ENCODE results near the gene APOE.
A peak's percentile ranks its signal among the peaks of the same experiment; 100 is the strongest.
"Not testable (repeated sequence)": the region's sequence is repeated elsewhere in the genome, so short reads cannot be mapped to it uniquely, and the experiment has no call there.

The APOE gene

DNA sequence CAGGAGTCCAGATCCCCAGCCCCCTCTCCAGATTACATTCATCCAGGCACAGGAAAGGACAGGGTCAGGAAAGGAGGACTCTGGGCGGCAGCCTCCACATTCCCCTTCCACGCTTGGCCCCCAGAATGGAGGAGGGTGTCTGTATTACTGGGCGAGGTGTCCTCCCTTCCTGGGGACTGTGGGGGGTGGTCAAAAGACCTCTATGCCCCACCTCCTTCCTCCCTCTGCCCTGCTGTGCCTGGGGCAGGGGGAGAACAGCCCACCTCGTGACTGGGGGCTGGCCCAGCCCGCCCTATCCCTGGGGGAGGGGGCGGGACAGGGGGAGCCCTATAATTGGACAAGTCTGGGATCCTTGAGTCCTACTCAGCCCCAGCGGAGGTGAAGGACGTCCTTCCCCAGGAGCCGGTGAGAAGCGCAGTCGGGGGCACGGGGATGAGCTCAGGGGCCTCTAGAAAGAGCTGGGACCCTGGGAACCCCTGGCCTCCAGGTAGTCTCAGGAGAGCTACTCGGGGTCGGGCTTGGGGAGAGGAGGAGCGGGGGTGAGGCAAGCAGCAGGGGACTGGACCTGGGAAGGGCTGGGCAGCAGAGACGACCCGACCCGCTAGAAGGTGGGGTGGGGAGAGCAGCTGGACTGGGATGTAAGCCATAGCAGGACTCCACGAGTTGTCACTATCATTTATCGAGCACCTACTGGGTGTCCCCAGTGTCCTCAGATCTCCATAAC is at the start of gene APOE:
Gene APOE (plus strand): TSS at position 360 of the 724 bp plus-strand sequence. CDS start 829 bp downstream, outside the sequence.
- Histone ChIP-seq H3K27ac (ENCODE audit: low read length) (no peak within 1 kb of the TSS), H3K4me1 (ENCODE audit: control insufficient read depth, insufficient read depth, low read length) (peaks cover 2% of the 10 kb centered on the region; the same call in 1 of the 2 replicates), H3K9me3 (ENCODE audit: control insufficient read depth, insufficient read depth, low read length) (no peaks in the 10 kb centered on the region), H3K27me3 (ENCODE audit: control insufficient read depth, insufficient read depth, low read length) (no peaks in the 10 kb centered on the region), H3K36me3 (ENCODE audit: control insufficient read depth, insufficient read depth, low read length) (peaks cover 28% of the 10 kb centered on the region), H3K4me3 (ENCODE audit: low read length) (peak within 1 kb of the TSS; percentile 59)
- no peak for DNase-seq (ENCODE audit: low read depth, low spot score)
- no CpG with 5 or more reads among the region's 20 CpGs for WGBS (ENCODE audit: insufficient coverage, insufficient read length)

DNA sequence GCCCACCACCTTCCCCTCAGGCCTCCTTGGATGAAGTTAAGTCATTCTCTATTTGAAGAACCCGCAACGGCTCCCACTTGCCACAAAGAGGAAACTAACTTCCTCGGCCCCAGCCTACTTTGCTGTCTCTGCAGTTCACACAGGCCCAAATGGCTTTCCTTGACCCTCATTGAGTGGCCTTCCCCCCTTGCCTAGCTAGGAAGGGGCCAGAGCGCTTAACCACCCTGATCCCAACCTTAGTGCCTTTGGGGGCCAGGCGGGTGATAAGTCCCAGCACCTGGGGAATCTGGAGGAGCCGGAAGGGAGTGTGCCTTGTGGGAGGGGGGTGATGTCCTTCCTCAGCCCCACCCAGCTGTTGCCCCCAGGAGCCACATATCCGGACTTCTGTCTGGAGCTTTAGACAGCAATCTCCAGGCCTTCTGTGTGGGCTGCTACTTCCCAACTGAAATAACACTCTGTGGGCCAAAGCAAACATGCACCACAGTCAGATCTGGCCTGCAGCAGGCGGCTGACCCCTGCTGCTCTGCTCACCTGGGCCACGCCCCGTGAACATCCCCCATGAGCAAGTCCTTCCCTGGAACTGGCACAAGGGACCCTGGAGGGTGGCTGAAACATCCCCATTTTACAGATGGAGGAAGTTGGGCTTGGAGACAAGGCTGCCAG is 49.0 kb upstream of the APOE start:
- Histone ChIP-seq H3K27ac (ENCODE audit: low read length) (no peak overlapping the region), H3K36me3 (ENCODE audit: control insufficient read depth, insufficient read depth, low read length) (peaks cover 5% of the 10 kb centered on the region; the same call in 1 of the 2 replicates), H3K9me3 (ENCODE audit: control insufficient read depth, insufficient read depth, low read length) (no peaks in the 10 kb centered on the region), H3K4me3 (ENCODE audit: low read length) (no peak overlapping the region), H3K4me1 (ENCODE audit: control insufficient read depth, insufficient read depth, low read length) (no peaks in the 10 kb centered on the region; the same call in 1 of the 2 replicates), H3K27me3 (ENCODE audit: control insufficient read depth, insufficient read depth, low read length) (no peaks in the 10 kb centered on the region)
- WGBS (ENCODE audit: insufficient coverage, insufficient read length): no CpG with 5 or more reads among the region's 10 CpGs
- DNase-seq (ENCODE audit: low read depth, low spot score): no peak

DNA sequence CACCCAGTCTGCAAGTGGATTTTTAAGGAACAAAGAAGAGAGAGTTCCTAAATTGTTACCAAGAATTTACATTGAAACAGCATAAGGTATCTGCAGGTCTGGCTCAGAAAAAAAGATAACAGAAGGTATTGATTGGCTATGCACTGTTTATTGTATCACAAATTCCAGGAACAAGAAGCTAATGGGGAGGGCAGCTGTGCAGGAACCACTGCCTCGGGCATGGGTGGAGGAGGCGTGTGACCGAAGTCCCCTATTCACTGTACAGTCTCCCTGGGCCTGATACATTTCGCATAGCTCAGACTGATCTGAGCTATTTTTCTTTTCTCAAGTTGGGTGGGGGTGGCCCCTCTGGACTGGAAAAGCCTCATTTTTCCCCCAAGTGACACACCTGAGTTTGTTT is 47.8 kb upstream of the APOE start:
- Histone ChIP-seq H3K9me3 (ENCODE audit: control insufficient read depth, insufficient read depth, low read length) (no peaks in the 10 kb centered on the region), H3K4me3 (ENCODE audit: low read length) (no peak overlapping the region), H3K4me1 (ENCODE audit: control insufficient read depth, insufficient read depth, low read length) (no peaks in the 10 kb centered on the region), H3K27ac (ENCODE audit: low read length) (no peak overlapping the region), H3K27me3 (ENCODE audit: control insufficient read depth, insufficient read depth, low read length) (no peaks in the 10 kb centered on the region), H3K36me3 (ENCODE audit: control insufficient read depth, insufficient read depth, low read length) (peaks cover 3% of the 10 kb centered on the region; the same call in 1 of the 2 replicates)
- no peak for DNase-seq (ENCODE audit: low read depth, low spot score)
- no CpG with 5 or more reads among the region's 4 CpGs for WGBS (ENCODE audit: insufficient coverage, insufficient read length)

DNA sequence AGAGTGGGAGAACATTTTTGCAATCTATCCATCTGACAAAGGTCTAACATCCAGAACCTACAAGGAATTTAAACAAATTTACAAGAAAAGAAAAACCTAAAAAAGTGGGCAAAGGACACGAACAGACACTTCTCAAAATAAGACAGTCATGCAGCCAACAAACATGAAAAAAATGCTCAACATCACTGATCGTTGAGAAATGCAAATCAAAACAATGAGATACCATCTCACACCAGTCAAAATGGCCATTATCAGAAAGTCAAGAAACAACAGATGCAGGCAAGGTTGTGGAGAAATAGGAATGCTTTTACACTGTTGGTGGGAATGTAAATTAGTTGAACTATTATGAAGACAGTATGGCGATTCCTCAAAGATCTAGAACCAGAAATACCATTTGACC is 44.0 kb upstream of the APOE start:
- no CpG with 5 or more reads among the region's 3 CpGs for WGBS (ENCODE audit: insufficient coverage, insufficient read length)
- H3K27me3 ChIP-seq (ENCODE audit: control insufficient read depth, insufficient read depth, low read length); DNase-seq (ENCODE audit: low read depth, low spot score); H3K4me3 ChIP-seq (ENCODE audit: low read length); H3K27ac ChIP-seq (ENCODE audit: low read length); H3K4me1 ChIP-seq (ENCODE audit: control insufficient read depth, insufficient read depth, low read length); H3K9me3 ChIP-seq (ENCODE audit: control insufficient read depth, insufficient read depth, low read length); H3K36me3 ChIP-seq (ENCODE audit: control insufficient read depth, insufficient read depth, low read length): not testable (repeated sequence)

DNA sequence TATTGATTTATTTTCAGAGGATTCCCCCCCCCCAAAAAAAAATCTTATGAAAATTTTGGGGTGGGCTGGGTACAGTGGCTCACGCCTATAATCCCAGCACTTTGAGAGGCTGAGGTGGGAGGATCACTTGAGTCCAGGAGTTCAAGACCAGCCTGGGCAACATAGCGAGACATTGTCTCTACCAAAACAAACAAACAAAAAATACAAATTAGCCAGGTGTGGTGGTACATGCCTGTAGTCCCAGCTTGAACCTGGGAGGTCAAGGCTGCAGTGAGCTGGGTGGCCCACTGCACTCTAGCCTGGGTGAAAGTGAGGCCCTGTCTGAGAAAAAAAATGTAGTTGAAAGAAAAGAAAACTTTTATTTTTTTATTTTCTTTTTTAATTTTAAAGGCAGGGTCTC is 41.6 kb upstream of the APOE start:
- no peaks in the 10 kb centered on the region for H3K27me3 ChIP-seq (ENCODE audit: control insufficient read depth, insufficient read depth, low read length)

DNA sequence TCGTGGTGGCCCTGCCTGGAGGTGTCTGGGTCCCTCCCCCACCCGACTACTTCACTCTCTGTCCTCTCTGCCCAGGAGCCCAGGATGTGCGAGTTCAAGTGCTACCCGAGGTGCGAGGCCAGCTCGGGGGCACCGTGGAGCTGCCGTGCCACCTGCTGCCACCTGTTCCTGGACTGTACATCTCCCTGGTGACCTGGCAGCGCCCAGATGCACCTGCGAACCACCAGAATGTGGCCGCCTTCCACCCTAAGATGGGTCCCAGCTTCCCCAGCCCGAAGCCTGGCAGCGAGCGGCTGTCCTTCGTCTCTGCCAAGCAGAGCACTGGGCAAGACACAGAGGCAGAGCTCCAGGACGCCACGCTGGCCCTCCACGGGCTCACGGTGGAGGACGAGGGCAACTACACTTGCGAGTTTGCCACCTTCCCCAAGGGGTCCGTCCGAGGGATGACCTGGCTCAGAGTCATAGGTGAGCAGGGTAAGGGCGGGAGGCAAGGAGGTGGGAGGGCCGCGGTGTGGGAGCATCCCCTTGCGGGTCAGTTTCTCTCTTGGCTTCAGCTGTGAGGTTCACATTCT is 40.3 kb upstream of the APOE start:
- peaks cover 10% of the 10 kb centered on the region for H3K36me3 ChIP-seq (ENCODE audit: control insufficient read depth, insufficient read depth, low read length)
- H3K9me3 ChIP-seq (ENCODE audit: control insufficient read depth, insufficient read depth, low read length): no peaks in the 10 kb centered on the region
- no peak overlapping the region for H3K27ac ChIP-seq (ENCODE audit: low read length)
- no peak overlapping the region for H3K4me3 ChIP-seq (ENCODE audit: low read length)
- no peak for DNase-seq (ENCODE audit: low read depth, low spot score)
- H3K4me1 ChIP-seq (ENCODE audit: control insufficient read depth, insufficient read depth, low read length): no peaks in the 10 kb centered on the region
- WGBS (ENCODE audit: insufficient coverage, insufficient read length): no CpG with 5 or more reads among the region's 27 CpGs
- H3K27me3 ChIP-seq (ENCODE audit: control insufficient read depth, insufficient read depth, low read length): no peaks in the 10 kb centered on the region

More for the DNA sequence above, 41.6 kb upstream of the APOE start:
- no peak overlapping the region for H3K4me3 ChIP-seq (ENCODE audit: low read length)
- H3K27ac ChIP-seq (ENCODE audit: low read length): no peak overlapping the region
- WGBS (ENCODE audit: insufficient coverage, insufficient read length): no CpG with 5 or more reads among the region's 2 CpGs
- no peak for DNase-seq (ENCODE audit: low read depth, low spot score)
- no peaks in the 10 kb centered on the region for H3K4me1 ChIP-seq (ENCODE audit: control insufficient read depth, insufficient read depth, low read length)
- no peaks in the 10 kb centered on the region for H3K9me3 ChIP-seq (ENCODE audit: control insufficient read depth, insufficient read depth, low read length)
- peaks cover 13% of the 10 kb centered on the region for H3K36me3 ChIP-seq (ENCODE audit: control insufficient read depth, insufficient read depth, low read length)

- Histone ChIP-seq H3K4me1 (ENCODE audit: control insufficient read depth, insufficient read depth, low read length) (no peaks in the 10 kb centered on the region), H3K9me3 (ENCODE audit: control insufficient read depth, insufficient read depth, low read length) (no peaks in the 10 kb centered on the region), H3K36me3 (ENCODE audit: control insufficient read depth, insufficient read depth, low read length) (peaks cover 11% of the 10 kb centered on the region), H3K27me3 (ENCODE audit: control insufficient read depth, insufficient read depth, low read length) (no peaks in the 10 kb centered on the region), H3K4me3 (ENCODE audit: low read length) (no peak overlapping the region), H3K27ac (ENCODE audit: low read length) (no peak overlapping the region)
- WGBS (ENCODE audit: insufficient coverage, insufficient read length): no CpG with 5 or more reads among the region's 4 CpGs
- DNase-seq (ENCODE audit: low read depth, low spot score): no peak
These were observed 38.9 kb upstream of the APOE start for GRCh38 chr19:44866664-44867063.

DNA sequence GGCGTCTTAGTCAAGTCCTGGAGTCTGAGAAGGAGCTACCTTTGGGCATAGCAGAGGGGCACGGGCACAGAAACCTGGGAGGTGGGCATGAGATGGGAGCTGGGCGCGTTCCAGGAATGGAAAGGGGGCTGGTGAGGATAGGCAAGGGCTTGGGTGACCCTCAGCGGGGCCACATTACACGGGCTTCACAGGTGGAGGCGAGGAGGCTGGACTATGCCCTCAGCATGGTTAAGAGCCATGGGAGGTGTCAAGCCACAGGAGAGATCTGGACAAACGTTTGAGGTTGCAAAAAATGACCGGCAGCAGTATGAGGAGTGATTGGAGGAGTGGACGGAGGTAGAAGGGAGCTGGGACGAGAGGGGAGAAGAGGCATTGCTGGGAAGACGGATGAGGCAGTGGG is 38.0 kb upstream of the APOE start:
- H3K4me3 ChIP-seq (ENCODE audit: low read length): no peak overlapping the region
- H3K36me3 ChIP-seq (ENCODE audit: control insufficient read depth, insufficient read depth, low read length): peaks cover 17% of the 10 kb centered on the region
- no peaks in the 10 kb centered on the region for H3K9me3 ChIP-seq (ENCODE audit: control insufficient read depth, insufficient read depth, low read length)
- DNase-seq (ENCODE audit: low read depth, low spot score): no peak
- WGBS (ENCODE audit: insufficient coverage, insufficient read length): no CpG with 5 or more reads among the region's 12 CpGs
- H3K4me1 ChIP-seq (ENCODE audit: control insufficient read depth, insufficient read depth, low read length): no peaks in the 10 kb centered on the region
- H3K27me3 ChIP-seq (ENCODE audit: control insufficient read depth, insufficient read depth, low read length): no peaks in the 10 kb centered on the region
- H3K27ac ChIP-seq (ENCODE audit: low read length): no peak overlapping the region

GRCh38 chr19:44869733-44870470 is 35.7 kb upstream of the APOE start:
- Histone ChIP-seq H3K9me3 (ENCODE audit: control insufficient read depth, insufficient read depth, low read length) (no peaks in the 10 kb centered on the region), H3K27me3 (ENCODE audit: control insufficient read depth, insufficient read depth, low read length) (no peaks in the 10 kb centered on the region), H3K4me3 (ENCODE audit: low read length) (no peak overlapping the region), H3K27ac (ENCODE audit: low read length) (no peak overlapping the region), H3K4me1 (ENCODE audit: control insufficient read depth, insufficient read depth, low read length) (no peaks in the 10 kb centered on the region), H3K36me3 (ENCODE audit: control insufficient read depth, insufficient read depth, low read length) (peaks cover 34% of the 10 kb centered on the region)
- WGBS (ENCODE audit: insufficient coverage, insufficient read length): no CpG with 5 or more reads among the region's 13 CpGs
- DNase-seq (ENCODE audit: low read depth, low spot score): no peak

- WGBS (ENCODE audit: insufficient coverage, insufficient read length): no CpG with 5 or more reads among the region's 14 CpGs
- H3K4me3 ChIP-seq (ENCODE audit: low read length): no peak overlapping the region
- H3K36me3 ChIP-seq (ENCODE audit: control insufficient read depth, insufficient read depth, low read length): peaks cover 37% of the 10 kb centered on the region
- H3K27ac ChIP-seq (ENCODE audit: low read length): no peak overlapping the region
- no peak for DNase-seq (ENCODE audit: low read depth, low spot score)
- H3K4me1 ChIP-seq (ENCODE audit: control insufficient read depth, insufficient read depth, low read length): no peaks in the 10 kb centered on the region; the same call in 1 of the 2 replicates
- H3K27me3 ChIP-seq (ENCODE audit: control insufficient read depth, insufficient read depth, low read length): no peaks in the 10 kb centered on the region
- no peaks in the 10 kb centered on the region for H3K9me3 ChIP-seq (ENCODE audit: control insufficient read depth, insufficient read depth, low read length)
These were observed 33.8 kb upstream of the APOE start for GRCh38 chr19:44871809-44872208.

Measured in iPS DF 6.9 (cell line).